ENCODE data around the gene HSFX3.
"Not testable (repeated sequence)": the region's sequence is repeated elsewhere in the genome, so short reads cannot be mapped to it uniquely, and the experiment has no call there.

DNA sequence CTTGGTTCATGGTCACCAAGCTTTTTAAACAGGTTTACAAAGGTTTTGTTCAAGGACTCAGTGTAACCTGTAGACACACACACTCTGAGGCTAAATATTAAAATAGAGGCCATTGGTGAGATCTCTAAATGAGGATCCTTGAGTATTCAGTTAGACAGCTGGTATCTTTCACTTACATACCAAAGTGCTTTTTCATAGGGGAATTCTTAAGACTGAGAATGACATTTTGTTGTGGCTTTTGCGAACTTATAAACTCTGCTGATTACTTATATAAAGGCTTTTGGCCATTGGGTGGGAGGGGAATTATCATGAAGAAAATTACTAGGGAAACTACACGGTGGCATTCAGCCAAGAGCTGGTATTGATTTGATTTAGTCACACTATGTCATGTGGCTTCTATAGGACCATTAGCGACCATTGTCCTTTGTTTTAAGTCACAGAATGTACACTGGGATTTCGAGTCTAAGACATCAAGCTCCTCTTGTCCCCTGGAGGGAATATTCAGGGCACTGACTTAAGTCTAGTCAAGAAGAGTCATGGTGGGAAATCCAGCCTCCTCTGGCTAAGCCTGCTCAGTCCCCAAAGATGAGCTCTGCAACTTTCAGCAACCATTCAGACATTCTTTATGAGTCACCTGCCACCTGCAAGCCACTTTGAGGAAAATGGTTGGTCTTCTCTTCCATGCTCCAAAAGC lies 1.7 kb upstream of the HSFX3 start:
- TF ChIP-seq, protein P1, sequence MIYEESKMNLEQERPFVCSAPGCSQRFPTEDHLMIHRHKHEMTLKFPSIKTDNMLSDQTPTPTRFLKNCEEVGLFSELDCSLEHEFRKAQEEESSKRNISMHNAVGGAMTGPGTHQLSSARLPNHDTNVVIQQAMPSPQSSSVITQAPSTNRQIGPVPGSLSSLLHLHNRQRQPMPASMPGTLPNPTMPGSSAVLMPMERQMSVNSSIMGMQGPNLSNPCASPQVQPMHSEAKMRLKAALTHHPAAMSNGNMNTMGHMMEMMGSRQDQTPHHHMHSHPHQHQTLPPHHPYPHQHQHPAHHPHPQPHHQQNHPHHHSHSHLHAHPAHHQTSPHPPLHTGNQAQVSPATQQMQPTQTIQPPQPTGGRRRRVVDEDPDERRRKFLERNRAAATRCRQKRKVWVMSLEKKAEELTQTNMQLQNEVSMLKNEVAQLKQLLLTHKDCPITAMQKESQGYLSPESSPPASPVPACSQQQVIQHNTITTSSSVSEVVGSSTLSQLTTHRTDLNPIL (CRISPR knock-in tag; IDR thresholded peaks at IDR 0.05; ENCODE audit: low read depth) = not testable (repeated sequence)
- not testable (repeated sequence) for TF ChIP-seq ZFP3, OSR1 (CRISPR knock-in tag; IDR thresholded peaks at IDR 0.05)
- TF ChIP-seq, protein P2, sequence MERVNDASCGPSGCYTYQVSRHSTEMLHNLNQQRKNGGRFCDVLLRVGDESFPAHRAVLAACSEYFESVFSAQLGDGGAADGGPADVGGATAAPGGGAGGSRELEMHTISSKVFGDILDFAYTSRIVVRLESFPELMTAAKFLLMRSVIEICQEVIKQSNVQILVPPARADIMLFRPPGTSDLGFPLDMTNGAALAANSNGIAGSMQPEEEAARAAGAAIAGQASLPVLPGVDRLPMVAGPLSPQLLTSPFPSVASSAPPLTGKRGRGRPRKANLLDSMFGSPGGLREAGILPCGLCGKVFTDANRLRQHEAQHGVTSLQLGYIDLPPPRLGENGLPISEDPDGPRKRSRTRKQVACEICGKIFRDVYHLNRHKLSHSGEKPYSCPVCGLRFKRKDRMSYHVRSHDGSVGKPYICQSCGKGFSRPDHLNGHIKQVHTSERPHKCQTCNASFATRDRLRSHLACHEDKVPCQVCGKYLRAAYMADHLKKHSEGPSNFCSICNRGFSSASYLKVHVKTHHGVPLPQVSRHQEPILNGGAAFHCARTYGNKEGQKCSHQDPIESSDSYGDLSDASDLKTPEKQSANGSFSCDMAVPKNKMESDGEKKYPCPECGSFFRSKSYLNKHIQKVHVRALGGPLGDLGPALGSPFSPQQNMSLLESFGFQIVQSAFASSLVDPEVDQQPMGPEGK (CRISPR knock-in tag; IDR thresholded peaks at IDR 0.05; ENCODE audit: borderline replicate concordance) = not testable (repeated sequence)
